H1 (cell line): ENCODE results near the gene PCDHA5. TPM values are rescaled to one million over a fixed set of nuclear protein-coding genes. Genes with fewer than 3 reads are reported as not detected.

ENCODE experiments used
- CBX5 ChIP-seq: fragments of 300-800, 300-1000 bp; sonication (generic); IDR thresholded peaks from 2 replicates; pipeline ENCODE4 v1.7.1; 2016; ENCODE audit warnings: antibody characterized with exemption, low read length, low read depth
- CBX8 ChIP-seq: fragments of 300-800, 300-1000 bp; sonication (generic); IDR thresholded peaks from 2 replicates; pipeline ENCODE4 v1.7.1; 2016; ENCODE audit warnings: low read depth, low read length, borderline replicate concordance
- CEBPB ChIP-seq: IDR thresholded peaks from 2 replicates; pipeline ENCODE4 v1.6.1; 2012; ENCODE audit warnings: low read depth, low read length
- EP300 ChIP-seq, 2 experiments: IDR thresholded peaks; 1 replicate in 1 of 2; 2 replicates in 1 of 2; pipeline ENCODE4 v1.6.1; 2011 to 2012; ENCODE audit warnings: low read depth in 2 of 2, low read length in 2 of 2, mild to moderate bottlenecking in 2 of 2, borderline replicate concordance in 1 of 2, inconsistent platforms in 1 of 2, moderate library complexity in 1 of 2
- GABPA ChIP-seq: IDR thresholded peaks from 2 replicates; pipeline ENCODE4 v1.6.1; 2011; ENCODE audit warnings: mild to moderate bottlenecking, low read length, moderate library complexity, borderline replicate concordance; ENCODE audit not compliant: insufficient read depth
- GTF2F1 ChIP-seq: IDR thresholded peaks from 2 replicates; pipeline ENCODE4 v1.6.1; 2012; ENCODE audit warnings: low read depth, low read length, improper control_type of control experiment, borderline replicate concordance
- HDAC6 ChIP-seq: IDR thresholded peaks from one replicate; pipeline ENCODE4 v1.7.1; 2012; ENCODE audit warnings: low read depth, mild to moderate bottlenecking, inconsistent platforms, low read length, moderate library complexity
- JUN ChIP-seq: IDR thresholded peaks from 2 replicates; pipeline ENCODE4 v1.6.1; 2011; ENCODE audit warnings: low read depth, mild to moderate bottlenecking, improper control_type of control experiment, low read length
- KDM5A ChIP-seq: fragments of 200-600 bp; IDR thresholded peaks from 2 replicates; pipeline ENCODE4 v1.7.1; 2012; ENCODE audit warnings: mild to moderate bottlenecking, low read length, inconsistent platforms, mixed read lengths
- MAX ChIP-seq: IDR thresholded peaks from 2 replicates; pipeline ENCODE4 v1.6.1; 2012; ENCODE audit warnings: inconsistent platforms
- PHF8 ChIP-seq: fragments of 200-600 bp; sonication (generic); conservative IDR thresholded peaks from 2 replicates; pipeline ENCODE4 v1.7.1; 2012; ENCODE audit warnings: low read depth, mild to moderate bottlenecking, inconsistent platforms, low read length, moderate library complexity
- POLR2AphosphoS5 ChIP-seq: IDR thresholded peaks from 2 replicates; pipeline ENCODE4 v1.6.1; 2011; ENCODE audit warnings: low read depth, low read length
- POU5F1 ChIP-seq: IDR thresholded peaks from 2 replicates; pipeline ENCODE4 v1.6.1; 2011; ENCODE audit warnings: low read depth, mild to moderate bottlenecking, low read length, moderate library complexity
- SIN3A ChIP-seq, 2 experiments: IDR thresholded peaks in 1 of 2; conservative IDR thresholded peaks in 1 of 2; 2 replicates each; pipeline ENCODE4 v1.6.1; 2011 to 2012; ENCODE audit warnings: low read length in 2 of 2, improper control_type of control experiment in 1 of 2, low read depth in 1 of 2, mild to moderate bottlenecking in 1 of 2
- SIRT6 ChIP-seq: IDR thresholded peaks from one replicate; pipeline ENCODE4 v1.7.1; 2012; ENCODE audit warnings: low read length, inconsistent platforms
- SP2 ChIP-seq: IDR thresholded peaks from 2 replicates; pipeline ENCODE4 v1.6.1; 2012; ENCODE audit warnings: mild to moderate bottlenecking, low read length, inconsistent platforms
- SP4 ChIP-seq: IDR thresholded peaks from 2 replicates; pipeline ENCODE4 v1.6.1; 2012; ENCODE audit warnings: low read length, inconsistent platforms
- SUZ12 ChIP-seq: fragments of 200-600 bp; sonication (generic); IDR thresholded peaks from 2 replicates; pipeline ENCODE4 v1.6.1; 2012; ENCODE audit warnings: mild to moderate bottlenecking, inconsistent platforms, low read length, moderate library complexity, mixed read lengths
- TAF1 ChIP-seq: IDR thresholded peaks from 2 replicates; pipeline ENCODE4 v1.6.1; 2011; ENCODE audit warnings: mild to moderate bottlenecking, low read depth, low read length
- TAF7 ChIP-seq: optimal IDR thresholded peaks from 2 replicates; pipeline ENCODE3; 2011; ENCODE audit warnings: low read depth, mild to moderate bottlenecking, inconsistent platforms, low read length, moderate library complexity, borderline replicate concordance
- USF2 ChIP-seq: IDR thresholded peaks from 2 replicates; pipeline ENCODE4 v1.6.1; 2011; ENCODE audit warnings: low read length, improper control_type of control experiment
- YY1 ChIP-seq: IDR thresholded peaks from 2 replicates; pipeline ENCODE4 v1.6.1; 2011; ENCODE audit warnings: low read depth, mild to moderate bottlenecking, low read length
- polyA plus RNA-seq, 7 experiments: library from polyadenylated mRNA; depleted of rRNA in 3 of 7; stranded (reverse) in 5 of 7; unstranded in 2 of 7; fragments of >200 nt in 5 of 7; fragments of 200-250 nt in 2 of 7; gene quantifications; 1 replicate in 5 of 7; 2 replicates in 1 of 7; 4 replicates in 1 of 7; pipeline versions ENCODE4 v1.2.1 to v1.2.3, GENCODE V29; 2011 to 2013; ENCODE audit warnings: missing spikeins in 2 of 7, mixed read lengths in 2 of 7
- total RNA-seq: library from RNA; stranded (reverse); fragmentation: NEBNext Ultra II Directional; extraction: Animal tissue kit (Norgen Biotek cat#: 25700); gene quantifications from 2 replicates; pipeline ENCODE4 v1.2.1, GENCODE V29; 2021

Gene PCDHA5
- total and polyA plus RNA-seq, 2 of the 8 experiments (the other 6 are each of a cell fraction or from before 2014, with no cell fraction given), result 0.33 to 0.76 TPM

- TF ChIP-seq SP2, result no peak
- no peak for TF ChIP-seq EP300 (IDR thresholded peaks at IDR 0.05; ENCODE audit: borderline replicate concordance in 1 of 2, low read depth in 2 of 2, low read length in 2 of 2)
- 0 out of 2 replicates have a peak, but pooled peaks have one; percentile 33 for TF ChIP-seq PHF8
- no peak for TF ChIP-seq KDM5A
- TF ChIP-seq USF2, result no peak
- no peak for TF ChIP-seq SIRT6
- no peak for TF ChIP-seq TAF7
- TF ChIP-seq SUZ12, result no peak
- no peak for TF ChIP-seq POLR2AphosphoS5
- TF ChIP-seq CEBPB, result no peak; the same call in 1 of the 2 replicates
- no peak for TF ChIP-seq POU5F1
- no peak for TF ChIP-seq GTF2F1
- no peak for TF ChIP-seq GABPA
- peak; percentile 31; the same call in 1 of the 2 replicates for TF ChIP-seq MAX
- 0 out of 4 replicates have a peak, but pooled peaks of 1 of the 2 experiments have one; percentile 25 for TF ChIP-seq SIN3A (conservative IDR thresholded peaks at IDR 0.05 in 1 of 2, IDR thresholded peaks at IDR 0.05 in 1 of 2; ENCODE audit: low read depth in 1 of 2, low read length in 2 of 2)
- no peak for TF ChIP-seq YY1
- no peak for TF ChIP-seq CBX8
- no peak for TF ChIP-seq HDAC6
- TF ChIP-seq SP4, result no peak
- TF ChIP-seq JUN, result no peak
- TF ChIP-seq TAF1, result peak; percentile 52; the same call in 1 of the 2 replicates
- TF ChIP-seq CBX5, result no peak
Measured at GRCh38 chr5:140868721-140869554, 47.5 kb downstream of the PCDHA5 start, which contains the start of gene PCDHA11 (continued).
